OCI-LY1 (cell line): ENCODE results near the gene AOC3.

Experiments used
- CTCF ChIP-seq: fragments of 200-600 bp; sonication (generic), shearing (Covaris generic); IDR thresholded peaks from 2 replicates; pipeline ENCODE4 v1.5.1; 2017; ENCODE audit warnings: mild to moderate bottlenecking, antibody characterized with exemption, low read length, moderate library complexity, mixed read lengths
- EZH2 ChIP-seq: fragments of 200-600 bp; sonication (generic), shearing (Covaris generic); IDR thresholded peaks from 2 replicates; pipeline ENCODE4 v1.8.0; 2017; ENCODE audit warnings: borderline replicate concordance, mixed run types, mild to moderate bottlenecking, antibody characterized with exemption, low read length, moderate library complexity, mixed read lengths

- TF ChIP-seq CTCF (no peak), EZH2 (no peak)
These were observed 17.8 kb upstream of the AOC3 start, which contains the start of gene PSME3 for GRCh38 chr17:42832934-42833766.
